Measurements from ENCODE around the gene MCM3AP.

GRCh38 chr21:46193829-46194373 is 91.5 kb downstream of the MCM3AP start:
- TF ChIP-seq YY1 (IDR thresholded peaks at IDR 0.05; ENCODE audit: insufficient read depth, insufficient read length): no peak
- TF ChIP-seq ZNF274 (IDR thresholded peaks at IDR 0.05; ENCODE audit: low read depth, low read length): no peak
- TF ChIP-seq SUZ12 (IDR thresholded peaks at IDR 0.05; ENCODE audit: extremely low read depth, insufficient read depth, insufficient read length): no peak

Data from NT2/D1 (cell line).